ENCODE data around the gene KRT6B. TPM values are rescaled to one million over a fixed set of nuclear protein-coding genes. Genes with fewer than 3 reads are reported as not detected.
A peak's percentile ranks its signal among the peaks of the same experiment; 100 is the strongest.

The KRT6B gene
- total RNA-seq, 1 experiment from 2014 or later, result not detected

GRCh38 chr12:52427083-52427482, 24.9 kb downstream of the KRT6B start:
- DNase-seq (ENCODE audit: low read depth, low spot score) (peak; percentile 27), ATAC-seq (peak; percentile 65)
- Histone ChIP-seq H3K9me3 (ENCODE audit: control insufficient read depth in 1 of 2, insufficient read depth in 1 of 2, low read depth in 1 of 2, low read length in 2 of 2) (no peaks in the 10 kb centered on the region), H3K27me3 (ENCODE audit: insufficient read depth, low read length) (no peaks in the 10 kb centered on the region; the same call in 1 of the 2 replicates), H3K4me2 (ENCODE audit: low read length) (no peak overlapping the region), H3K27ac (ENCODE audit: low read depth, low read length) (no peak overlapping the region), H3K9ac (ENCODE audit: low read length) (no peak overlapping the region), H3K79me2 (ENCODE audit: insufficient read depth, low read length) (no peaks in the 10 kb centered on the region), H3K4me3 (replicated peaks in 1 of 2; ENCODE audit: low read depth in 1 of 2, low read length in 2 of 2) (no peak overlapping the region), H4K20me1 (ENCODE audit: insufficient read depth) (no peaks in the 10 kb centered on the region), H3K4me1 (ENCODE audit: control insufficient read depth in 1 of 2, insufficient read depth in 2 of 2, low read length in 2 of 2) (peaks cover 0 to 23% of the 10 kb centered on the region in 2 experiments; a peak in 2 of 4 replicates), H3K9me2 (ENCODE audit: insufficient read depth) (no peaks in the 10 kb centered on the region), H3K36me3 (ENCODE audit: control insufficient read depth in 1 of 2, insufficient read depth in 2 of 2, low read length in 2 of 2) (no peaks in the 10 kb centered on the region), H2AFZ (ENCODE audit: low read depth, low read length, poor library complexity, severe bottlenecking) (no peak overlapping the region)
- POLR2A ChIA-PET, result interaction anchor here (0.8 kb wide), 1 partner anchor 547 kb away, joined by 4 read pairs; no protein-coding TSS in a partner anchor
- intact Hi-C loops (cut with micrococcal nuclease), result no loop called here
- BruUV-seq (replicated peaks), result no TSS peak
- RAD21 ChIA-PET (ENCODE audit: low non-redundant PET in 1 of 2, low total read pairs in 2 of 2, uncharacterized antibody in 2 of 2, unreplicated experiment in 2 of 2), result no interaction called here
- CTCF ChIA-PET, result no interaction called here
- TF ChIP-seq YY1 (IDR thresholded peaks at IDR 0.05; ENCODE audit: extremely low read depth, insufficient replicate concordance, low read depth, low read length) (no peak), EZH2phosphoT487 (IDR thresholded peaks at IDR 0.05; ENCODE audit: borderline replicate concordance) (no peak), ELF1 (IDR thresholded peaks at IDR 0.05; ENCODE audit: borderline replicate concordance, low read depth) (no peak), SRF (IDR thresholded peaks at IDR 0.05; ENCODE audit: low read depth) (no peak), RAD21 (IDR thresholded peaks at IDR 0.05; ENCODE audit: low read depth) (no peak), ZBTB33 (IDR thresholded peaks at IDR 0.05; ENCODE audit: extremely low read depth, insufficient replicate concordance, low read length) (no peak), CTCF (IDR thresholded peaks at IDR 0.05 in 2 of 3, conservative IDR thresholded peaks at IDR 0.05 in 1 of 3; ENCODE audit: borderline replicate concordance in 1 of 3, insufficient read depth in 1 of 3, low read depth in 2 of 3, low read length in 2 of 3) (no peak), EGR1 (IDR thresholded peaks at IDR 0.05; ENCODE audit: low read depth) (no peak), FOSL1 (IDR thresholded peaks at IDR 0.05; ENCODE audit: low read depth) (no peak), EZH2 (IDR thresholded peaks at IDR 0.05) (no peak), ATF3 (IDR thresholded peaks at IDR 0.05) (no peak), TCF7L2 (IDR thresholded peaks at IDR 0.05; ENCODE audit: borderline replicate concordance, extremely low read depth, insufficient read depth, insufficient read length) (no peak), JUND (IDR thresholded peaks at IDR 0.05) (no peak), SIN3A (IDR thresholded peaks at IDR 0.05; ENCODE audit: low read depth) (no peak)
